Astrocyte of the spinal cord (primary cell): ENCODE data around the gene MTA3.

Experiments used
- DNase-seq: peaks from one replicate; pipeline ENCODE4 v3.0.0; 2011; ENCODE audit warnings: low read depth, low spot score
- H3K4me3 ChIP-seq: 2 replicates; pipeline ENCODE4 v1.5.1; 2011; ENCODE audit warnings: low read depth, mild to moderate bottlenecking, low read length, moderate library complexity
- in situ Hi-C: cut with HindIII; loops from 2 replicates; pipeline ENCODE4 v1.10.0; 2017; ENCODE audit warnings: low sequenced_read_pairs
- TF ChIP-seq, protein P1 (sequence below): IDR thresholded peaks from 2 replicates; pipeline ENCODE4 v1.5.1; 2012; ENCODE audit warnings: low read depth, mild to moderate bottlenecking, low read length, inconsistent platforms

Gene MTA3

DNA sequence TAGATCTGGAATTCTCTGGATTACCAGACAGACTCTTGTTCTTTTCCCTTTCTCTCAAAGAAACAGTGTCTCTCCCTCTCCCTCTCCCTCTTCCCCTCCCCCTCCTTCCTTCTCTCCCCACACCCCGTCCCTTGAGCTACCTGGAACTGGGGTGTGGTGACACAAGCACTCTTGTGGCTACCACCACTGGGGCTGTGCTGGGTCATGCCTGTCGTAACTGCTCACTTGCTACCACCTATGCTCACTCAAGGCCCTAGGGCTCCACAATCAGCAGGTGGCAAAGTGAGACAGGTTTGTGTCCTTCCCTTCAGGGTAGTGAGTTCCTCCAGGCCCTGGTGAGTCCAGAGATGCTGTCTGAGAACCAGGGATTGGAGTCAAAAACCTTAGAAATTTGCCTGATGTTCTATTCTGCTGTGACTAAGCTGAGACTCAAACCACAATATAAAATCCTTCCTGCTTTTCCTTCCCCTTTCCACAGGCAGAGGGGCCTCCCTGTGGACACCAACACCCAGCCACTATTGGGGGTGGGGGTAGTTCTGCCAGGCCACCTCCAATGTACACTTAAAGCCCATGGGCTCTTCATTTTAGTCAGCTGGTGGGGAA lies 124.7 kb downstream of the MTA3 start:
- H3K4me3 ChIP-seq = no peak overlapping the region
- in situ Hi-C loops = no loop called here
- DNase-seq = no peak
- TF ChIP-seq, protein P1, sequence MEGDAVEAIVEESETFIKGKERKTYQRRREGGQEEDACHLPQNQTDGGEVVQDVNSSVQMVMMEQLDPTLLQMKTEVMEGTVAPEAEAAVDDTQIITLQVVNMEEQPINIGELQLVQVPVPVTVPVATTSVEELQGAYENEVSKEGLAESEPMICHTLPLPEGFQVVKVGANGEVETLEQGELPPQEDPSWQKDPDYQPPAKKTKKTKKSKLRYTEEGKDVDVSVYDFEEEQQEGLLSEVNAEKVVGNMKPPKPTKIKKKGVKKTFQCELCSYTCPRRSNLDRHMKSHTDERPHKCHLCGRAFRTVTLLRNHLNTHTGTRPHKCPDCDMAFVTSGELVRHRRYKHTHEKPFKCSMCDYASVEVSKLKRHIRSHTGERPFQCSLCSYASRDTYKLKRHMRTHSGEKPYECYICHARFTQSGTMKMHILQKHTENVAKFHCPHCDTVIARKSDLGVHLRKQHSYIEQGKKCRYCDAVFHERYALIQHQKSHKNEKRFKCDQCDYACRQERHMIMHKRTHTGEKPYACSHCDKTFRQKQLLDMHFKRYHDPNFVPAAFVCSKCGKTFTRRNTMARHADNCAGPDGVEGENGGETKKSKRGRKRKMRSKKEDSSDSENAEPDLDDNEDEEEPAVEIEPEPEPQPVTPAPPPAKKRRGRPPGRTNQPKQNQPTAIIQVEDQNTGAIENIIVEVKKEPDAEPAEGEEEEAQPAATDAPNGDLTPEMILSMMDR = no peak

DNA sequence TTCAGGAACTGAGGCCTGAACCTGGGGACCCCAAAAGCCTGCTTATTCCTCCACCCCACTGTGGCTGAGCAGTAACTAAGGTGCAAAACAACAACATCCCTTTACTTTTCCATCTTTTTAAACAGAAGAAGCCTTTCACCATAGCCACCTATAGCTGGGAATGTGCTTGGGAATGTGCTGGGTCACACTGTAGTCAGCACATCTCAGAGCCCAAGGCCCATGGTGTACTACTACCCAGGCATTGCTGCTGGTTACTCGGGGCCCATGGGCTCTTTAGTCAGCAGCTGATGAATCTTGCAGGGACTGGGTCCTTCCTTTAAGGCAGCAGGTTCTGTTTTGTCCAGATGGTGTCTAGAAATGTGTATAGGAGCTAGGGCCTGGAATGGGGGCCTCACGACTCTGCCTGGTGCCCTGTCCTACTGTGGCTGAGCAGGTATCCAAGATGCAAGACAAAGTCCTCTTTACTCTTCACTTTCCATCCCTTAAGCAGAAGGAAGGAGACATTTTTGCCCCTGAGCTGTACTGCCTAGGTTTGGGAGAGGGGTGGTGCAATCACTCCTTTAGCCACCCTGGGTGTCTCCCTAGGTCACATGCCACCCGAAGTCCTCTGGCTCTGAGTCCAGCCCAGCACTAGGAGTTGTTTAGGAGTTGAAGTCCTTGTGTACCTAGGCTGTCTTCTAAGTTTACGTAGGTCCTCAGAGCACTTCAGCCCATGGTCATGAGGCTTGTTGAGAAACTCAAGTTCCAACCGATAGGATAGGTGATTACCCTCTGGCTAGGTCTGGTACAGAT lies 125.5 kb downstream of the MTA3 start:
- TF ChIP-seq, protein P1 = no peak
- no peak overlapping the region for H3K4me3 ChIP-seq
- in situ Hi-C loops = no loop called here
- DNase-seq = no peak

DNA sequence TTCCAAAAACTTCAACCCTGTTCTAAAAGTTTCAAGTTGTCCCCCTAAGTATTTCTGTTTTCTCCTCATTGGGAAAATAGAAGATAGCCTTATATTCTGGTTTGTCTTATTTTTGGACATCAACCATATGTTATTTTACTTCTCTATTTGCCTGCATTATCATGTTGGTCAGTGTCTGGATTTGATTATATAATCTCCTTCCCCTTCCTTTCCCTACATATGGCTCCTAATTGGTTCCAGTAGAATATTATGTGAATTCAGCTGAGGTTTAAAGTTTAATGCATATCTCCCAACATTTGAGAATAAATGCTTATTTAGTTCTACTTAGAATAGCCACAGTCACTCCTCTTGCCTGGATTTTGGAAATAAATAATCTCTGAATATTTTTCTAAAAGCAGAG lies 128.6 kb downstream of the MTA3 start:
- in situ Hi-C loops = no loop called here
- DNase-seq = no peak
- no peak overlapping the region for H3K4me3 ChIP-seq
- TF ChIP-seq, protein P1 = no peak

DNA sequence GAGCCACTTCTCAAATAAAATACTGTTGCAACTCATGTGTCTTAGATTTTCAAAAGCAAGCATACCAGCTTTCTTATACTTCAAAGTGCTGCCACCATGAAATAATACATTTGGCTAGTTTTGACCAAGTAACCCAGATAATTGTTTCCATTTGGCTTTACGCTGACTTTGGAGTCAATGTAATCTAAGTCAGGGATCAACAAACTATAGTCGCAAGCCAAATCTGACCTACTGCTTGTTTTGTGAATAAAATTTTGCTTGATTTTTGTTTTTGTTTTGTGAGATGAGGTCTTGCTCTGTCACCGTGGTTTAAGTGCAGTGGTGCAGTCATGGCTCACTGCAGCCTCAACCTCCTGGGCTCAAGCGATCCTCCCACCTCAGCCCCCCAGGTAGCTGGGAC lies 130.5 kb downstream of the MTA3 start:
- TF ChIP-seq, protein P1 = no peak
- in situ Hi-C loops = no loop called here
- no peak for DNase-seq

DNA sequence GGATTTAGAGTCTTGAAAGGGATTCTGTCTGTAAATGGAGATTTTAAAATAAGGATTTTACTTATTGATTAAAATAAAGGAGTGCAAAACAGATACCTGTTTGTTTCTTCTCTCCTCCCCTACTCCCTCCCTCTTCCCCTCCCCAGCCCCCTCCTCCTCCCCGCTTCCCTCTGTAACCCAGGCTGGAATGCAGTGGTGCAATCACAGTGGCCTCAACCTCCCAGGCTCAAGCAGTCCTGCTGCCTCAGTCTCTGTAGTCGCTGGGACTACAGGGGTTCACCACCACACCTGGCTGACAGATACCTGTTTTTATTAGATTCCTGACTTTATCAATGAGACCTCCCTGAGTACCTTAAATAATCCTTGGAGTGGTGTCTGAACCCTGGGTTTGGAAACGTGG lies 138.4 kb downstream of the MTA3 start:
- no peak for DNase-seq
- H3K4me3 ChIP-seq = no peak overlapping the region
- in situ Hi-C loops = no loop called here
- TF ChIP-seq, protein P1 = no peak

More for the DNA sequence above, 130.5 kb downstream of the MTA3 start:
- H3K4me3 ChIP-seq = no peak overlapping the region

DNA sequence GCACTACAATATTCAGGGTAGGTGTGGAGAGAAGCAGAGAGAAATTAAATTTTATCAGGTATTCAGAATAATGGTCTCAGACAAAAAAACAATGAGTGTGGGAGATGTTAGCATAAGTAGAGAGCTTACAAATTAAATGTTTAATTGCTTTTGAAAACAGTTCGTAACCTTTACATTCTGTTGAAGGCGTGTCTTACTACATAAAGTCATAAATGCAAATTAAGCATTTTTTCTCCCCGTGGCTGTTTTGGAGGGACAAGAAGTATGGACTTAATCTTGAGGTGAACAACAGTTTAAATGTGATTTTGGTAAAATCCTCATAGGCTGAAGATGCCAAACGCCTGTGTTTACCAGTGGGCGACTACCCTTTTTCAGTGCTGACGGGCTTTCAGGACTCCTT lies 139.7 kb downstream of the MTA3 start:
- TF ChIP-seq, protein P1 = no peak
- DNase-seq = no peak
- in situ Hi-C loops = no loop called here
- H3K4me3 ChIP-seq = no peak overlapping the region
